Measurements from ENCODE around the gene C1GALT1.

DNA sequence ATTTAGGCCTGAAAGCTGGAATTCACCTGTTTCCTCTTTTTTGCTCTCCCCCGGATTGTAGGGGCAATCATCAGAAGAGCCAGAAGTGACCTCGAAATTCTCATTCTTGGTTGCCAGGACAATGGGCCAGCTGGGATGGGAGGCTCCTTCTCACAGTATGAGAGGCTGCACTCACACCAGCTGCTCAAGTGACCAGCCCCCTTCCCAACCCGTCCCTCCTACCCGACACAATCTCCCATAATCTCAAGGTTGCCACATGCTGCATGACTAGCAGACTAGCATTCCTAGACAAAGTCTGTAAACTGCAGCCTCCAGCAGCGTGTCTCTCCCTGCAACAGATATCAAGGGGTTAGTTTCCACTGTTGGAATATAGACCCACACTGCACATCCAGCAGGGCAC is 110.3 kb downstream of the C1GALT1 start:
- TF ChIP-seq, protein P1, sequence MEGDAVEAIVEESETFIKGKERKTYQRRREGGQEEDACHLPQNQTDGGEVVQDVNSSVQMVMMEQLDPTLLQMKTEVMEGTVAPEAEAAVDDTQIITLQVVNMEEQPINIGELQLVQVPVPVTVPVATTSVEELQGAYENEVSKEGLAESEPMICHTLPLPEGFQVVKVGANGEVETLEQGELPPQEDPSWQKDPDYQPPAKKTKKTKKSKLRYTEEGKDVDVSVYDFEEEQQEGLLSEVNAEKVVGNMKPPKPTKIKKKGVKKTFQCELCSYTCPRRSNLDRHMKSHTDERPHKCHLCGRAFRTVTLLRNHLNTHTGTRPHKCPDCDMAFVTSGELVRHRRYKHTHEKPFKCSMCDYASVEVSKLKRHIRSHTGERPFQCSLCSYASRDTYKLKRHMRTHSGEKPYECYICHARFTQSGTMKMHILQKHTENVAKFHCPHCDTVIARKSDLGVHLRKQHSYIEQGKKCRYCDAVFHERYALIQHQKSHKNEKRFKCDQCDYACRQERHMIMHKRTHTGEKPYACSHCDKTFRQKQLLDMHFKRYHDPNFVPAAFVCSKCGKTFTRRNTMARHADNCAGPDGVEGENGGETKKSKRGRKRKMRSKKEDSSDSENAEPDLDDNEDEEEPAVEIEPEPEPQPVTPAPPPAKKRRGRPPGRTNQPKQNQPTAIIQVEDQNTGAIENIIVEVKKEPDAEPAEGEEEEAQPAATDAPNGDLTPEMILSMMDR (conservative IDR thresholded peaks at IDR 0.05), result no peak
- no peak for TF ChIP-seq ZFX (IDR thresholded peaks at IDR 0.05)

Data from C4-2B (cell line).